ENCODE measurements around the gene PPT2.
"Not testable (repeated sequence)": the region's sequence is repeated elsewhere in the genome, so short reads cannot be mapped to it uniquely, and the experiment has no call there.

Gene PPT2

GRCh38 chr6:32177788-32178546 lies 24.0 kb downstream of the PPT2 start, which contains the start of gene RNF5:
TSS of gene RNF5 (plus strand) at chr6:32178405. CDS start at chr6:32178512, 107 bp downstream.
- FAIRE-seq: peak; percentile 98

GRCh38 chr6:32178547-32179440 lies 24.9 kb downstream of the PPT2 start:
- FAIRE-seq: no peak

GRCh38 chr6:32179766-32180405 lies 25.9 kb downstream of the PPT2 start:
- FAIRE-seq: no peak

GRCh38 chr6:32181148-32181702 lies 27.3 kb downstream of the PPT2 start:
- FAIRE-seq: no peak

GRCh38 chr6:32181915-32182529 lies 28.1 kb downstream of the PPT2 start:
- FAIRE-seq: no peak

GRCh38 chr6:32182555-32182981 lies 28.6 kb downstream of the PPT2 start:
- no peak for FAIRE-seq

GRCh38 chr6:32183030-32183429 lies 29.1 kb downstream of the PPT2 start:
- no peak for FAIRE-seq

GRCh38 chr6:32183483-32184083 lies 29.6 kb downstream of the PPT2 start:
- FAIRE-seq: no peak

- FAIRE-seq: no peak
Measured at GRCh38 chr6:32184084-32184640, 30.2 kb downstream of the PPT2 start, which contains the start of gene AGER. TSS of gene AGER (minus strand) at chr6:32184253. CDS start at chr6:32184222, 31 bp downstream.

- not testable (repeated sequence) for FAIRE-seq
Measured at GRCh38 chr6:32185681-32186131, 31.8 kb downstream of the PPT2 start.

GRCh38 chr6:32186151-32186840 lies 32.4 kb downstream of the PPT2 start:
- not testable (repeated sequence) for FAIRE-seq

- FAIRE-seq: no peak
Measured at GRCh38 chr6:32187009-32187709, 33.2 kb downstream of the PPT2 start.

GRCh38 chr6:32187725-32188380 lies 33.9 kb downstream of the PPT2 start:
- not testable (repeated sequence) for FAIRE-seq

GRCh38 chr6:32188381-32189068 lies 34.6 kb downstream of the PPT2 start:
- FAIRE-seq: no peak

GRCh38 chr6:32189069-32189741 lies 35.3 kb downstream of the PPT2 start:
- FAIRE-seq: no peak

- FAIRE-seq: no peak
Measured at GRCh38 chr6:32189742-32190053, 35.8 kb downstream of the PPT2 start.

- FAIRE-seq: no peak
Measured at GRCh38 chr6:32190054-32190851, 36.3 kb downstream of the PPT2 start, which contains the start of gene PBX2. TSS of gene PBX2 (minus strand) at chr6:32190202. CDS start at chr6:32189915, 287 bp downstream.
